HG02840 (cell line): ENCODE measurements around the gene ANKRD11.
"Not testable (repeated sequence)": the region's sequence is repeated elsewhere in the genome, so short reads cannot be mapped to it uniquely, and the experiment has no call there.

Experiments used
- ATAC-seq: cut with Tn5 transposase; IDR thresholded peaks from one replicate; pipeline ENCODE4 v1.9.1; 2021; ENCODE audit warnings: mild to moderate bottlenecking, moderate library complexity, moderate number of reproducible peaks; ENCODE audit not compliant: unreplicated experiment, low FRiP score

Gene ANKRD11

GRCh38 chr16:89275837-89276720 lies 214.3 kb downstream of the ANKRD11 start:
- ATAC-seq: no peak

GRCh38 chr16:89275284-89275584 lies 215.1 kb downstream of the ANKRD11 start:
- no peak for ATAC-seq

GRCh38 chr16:89274561-89275283 lies 215.6 kb downstream of the ANKRD11 start:
- no peak for ATAC-seq

- ATAC-seq: no peak
These were observed 216.5 kb downstream of the ANKRD11 start for GRCh38 chr16:89273741-89274472.

- no peak for ATAC-seq
These were observed 217.7 kb downstream of the ANKRD11 start for GRCh38 chr16:89272631-89273030.

GRCh38 chr16:89270666-89271345 lies 219.6 kb downstream of the ANKRD11 start:
- ATAC-seq: no peak

- ATAC-seq: no peak
These were observed 220.3 kb downstream of the ANKRD11 start for GRCh38 chr16:89269805-89270665.

GRCh38 chr16:89268987-89269735 lies 221.2 kb downstream of the ANKRD11 start:
- no peak for ATAC-seq

GRCh38 chr16:89268585-89268984 lies 221.8 kb downstream of the ANKRD11 start:
- no peak for ATAC-seq

GRCh38 chr16:89267746-89268145 lies 222.6 kb downstream of the ANKRD11 start:
- not testable (repeated sequence) for ATAC-seq

- ATAC-seq: no peak
These were observed 223.7 kb downstream of the ANKRD11 start for GRCh38 chr16:89266521-89267134.

GRCh38 chr16:89265647-89266046 lies 224.7 kb downstream of the ANKRD11 start:
- ATAC-seq: no peak

- ATAC-seq: no peak
These were observed 225.4 kb downstream of the ANKRD11 start for GRCh38 chr16:89264800-89265550.

- no peak for ATAC-seq
These were observed 228.4 kb downstream of the ANKRD11 start for GRCh38 chr16:89261691-89262563.

GRCh38 chr16:89259901-89260300 lies 230.5 kb downstream of the ANKRD11 start:
- ATAC-seq: not testable (repeated sequence)

GRCh38 chr16:89257757-89258465 lies 232.4 kb downstream of the ANKRD11 start:
- no peak for ATAC-seq
